C4-2B (cell line): ENCODE measurements around the gene ENGASE.
A peak's percentile ranks its signal among the peaks of the same experiment; 100 is the strongest.

Experiments
- H3K27ac ChIP-seq: fragments of 450-650 bp; 2 replicates; pipeline ENCODE4 v1.5.1; 2017
- ZFX ChIP-seq: fragments of 450-650 bp; IDR thresholded peaks from 2 replicates; pipeline ENCODE4 v1.6.1; 2017
- TF ChIP-seq, protein P1 (sequence below): fragments of 450-650 bp; conservative IDR thresholded peaks from 2 replicates; pipeline ENCODE4 v1.5.1; 2017; ENCODE audit warnings: mild to moderate bottlenecking

Gene ENGASE

DNA sequence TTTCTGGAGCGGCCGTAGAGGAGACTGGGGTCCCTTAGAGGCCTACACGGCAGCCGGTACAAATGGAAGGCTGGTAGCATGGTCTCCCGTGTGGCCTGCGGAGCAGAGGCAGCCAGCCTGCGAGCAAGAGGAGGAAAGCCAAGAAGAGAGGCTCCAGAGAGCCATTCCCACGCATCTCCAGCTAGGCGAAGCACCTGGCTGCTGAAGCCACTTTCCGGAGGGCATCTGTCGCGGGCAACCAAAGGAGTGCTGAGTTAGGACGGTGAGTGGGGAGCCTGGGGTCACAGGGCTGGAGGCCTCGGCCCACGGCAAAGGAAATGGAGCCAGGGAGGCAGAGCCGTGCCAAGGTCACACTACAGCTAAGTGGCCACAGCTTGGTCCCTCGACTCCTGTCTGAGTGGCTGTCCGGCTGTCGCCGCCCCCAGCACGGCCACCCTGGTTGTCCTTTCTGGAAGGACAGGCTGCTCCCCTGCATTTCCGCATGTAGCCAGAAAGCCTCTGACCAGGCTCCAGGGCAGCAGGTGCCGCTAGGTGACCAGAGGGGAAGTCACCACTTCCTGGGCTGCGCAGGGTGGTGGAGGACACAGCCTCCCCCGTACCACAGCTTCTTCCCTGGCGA is 33.7 kb downstream of the ENGASE start:
- TF ChIP-seq ZFX, result no peak
- TF ChIP-seq, protein P1, sequence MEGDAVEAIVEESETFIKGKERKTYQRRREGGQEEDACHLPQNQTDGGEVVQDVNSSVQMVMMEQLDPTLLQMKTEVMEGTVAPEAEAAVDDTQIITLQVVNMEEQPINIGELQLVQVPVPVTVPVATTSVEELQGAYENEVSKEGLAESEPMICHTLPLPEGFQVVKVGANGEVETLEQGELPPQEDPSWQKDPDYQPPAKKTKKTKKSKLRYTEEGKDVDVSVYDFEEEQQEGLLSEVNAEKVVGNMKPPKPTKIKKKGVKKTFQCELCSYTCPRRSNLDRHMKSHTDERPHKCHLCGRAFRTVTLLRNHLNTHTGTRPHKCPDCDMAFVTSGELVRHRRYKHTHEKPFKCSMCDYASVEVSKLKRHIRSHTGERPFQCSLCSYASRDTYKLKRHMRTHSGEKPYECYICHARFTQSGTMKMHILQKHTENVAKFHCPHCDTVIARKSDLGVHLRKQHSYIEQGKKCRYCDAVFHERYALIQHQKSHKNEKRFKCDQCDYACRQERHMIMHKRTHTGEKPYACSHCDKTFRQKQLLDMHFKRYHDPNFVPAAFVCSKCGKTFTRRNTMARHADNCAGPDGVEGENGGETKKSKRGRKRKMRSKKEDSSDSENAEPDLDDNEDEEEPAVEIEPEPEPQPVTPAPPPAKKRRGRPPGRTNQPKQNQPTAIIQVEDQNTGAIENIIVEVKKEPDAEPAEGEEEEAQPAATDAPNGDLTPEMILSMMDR, result no peak
- no peak overlapping the region for H3K27ac ChIP-seq

DNA sequence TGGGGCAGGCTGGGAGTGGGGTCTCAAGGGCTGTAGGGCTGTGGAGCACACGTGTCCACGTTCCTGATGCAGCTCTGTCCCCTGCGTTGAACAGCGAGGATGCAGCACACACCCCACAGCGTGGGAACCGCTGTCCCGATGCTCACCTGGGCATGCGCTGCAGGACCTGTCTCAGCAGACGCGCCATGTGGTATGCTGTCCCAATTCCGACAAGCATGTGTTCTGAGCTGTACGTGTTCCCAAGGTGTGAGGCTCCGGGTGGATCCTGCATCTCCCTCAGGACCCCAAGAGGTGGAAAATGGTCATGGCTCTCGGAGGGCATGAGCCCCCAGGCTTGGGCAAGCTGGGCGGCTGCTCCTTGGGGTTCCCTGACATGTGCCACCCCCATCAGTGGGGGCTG is 34.2 kb downstream of the ENGASE start:
- no peak overlapping the region for H3K27ac ChIP-seq
- TF ChIP-seq, protein P1, result no peak
- TF ChIP-seq ZFX, result no peak

DNA sequence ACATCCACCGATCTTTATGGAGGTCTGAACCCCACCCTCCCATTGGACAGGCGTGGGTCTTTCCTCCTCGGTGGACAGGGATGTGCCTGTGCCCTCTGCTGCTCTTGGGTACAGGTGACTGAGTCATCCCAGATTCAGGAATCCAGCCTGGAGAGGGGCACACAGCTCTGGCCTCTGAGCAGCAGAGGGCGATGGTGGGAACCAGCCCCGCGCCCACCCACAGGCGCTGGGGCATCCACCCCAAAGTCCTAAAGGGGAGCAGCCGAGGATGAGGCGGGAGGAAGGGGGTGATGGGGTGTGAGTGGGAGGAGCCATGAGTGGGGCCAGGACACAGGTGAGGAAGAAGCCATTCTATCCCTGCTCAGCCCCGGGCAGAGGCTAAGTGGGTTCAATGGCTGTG is 35.0 kb downstream of the ENGASE start:
- TF ChIP-seq, protein P1, result no peak; the same call in 1 of the 2 replicates
- TF ChIP-seq ZFX, result no peak
- no peak overlapping the region for H3K27ac ChIP-seq

DNA sequence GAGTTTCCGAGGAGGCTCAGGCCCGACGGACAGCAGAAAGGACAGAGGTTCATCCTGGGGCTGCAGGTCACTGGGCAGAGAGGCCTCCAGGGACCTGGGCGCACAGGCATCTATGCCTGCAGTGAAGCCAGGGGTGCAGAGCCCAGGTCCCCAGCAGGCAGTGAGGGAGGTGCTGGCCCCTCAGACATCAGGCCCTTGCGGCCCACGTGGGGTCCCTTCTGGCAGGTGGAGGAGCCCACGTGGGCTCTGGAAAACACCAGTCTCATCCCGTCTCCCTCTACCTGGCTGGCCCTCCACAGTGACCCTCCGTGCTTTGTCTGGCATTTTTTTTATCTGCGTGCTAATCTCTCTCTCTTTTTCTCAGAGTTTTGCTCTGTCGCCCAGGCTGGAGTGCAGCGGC is 36.5 kb downstream of the ENGASE start:
- no peak overlapping the region for H3K27ac ChIP-seq
- TF ChIP-seq, protein P1, result no peak
- TF ChIP-seq ZFX, result no peak

DNA sequence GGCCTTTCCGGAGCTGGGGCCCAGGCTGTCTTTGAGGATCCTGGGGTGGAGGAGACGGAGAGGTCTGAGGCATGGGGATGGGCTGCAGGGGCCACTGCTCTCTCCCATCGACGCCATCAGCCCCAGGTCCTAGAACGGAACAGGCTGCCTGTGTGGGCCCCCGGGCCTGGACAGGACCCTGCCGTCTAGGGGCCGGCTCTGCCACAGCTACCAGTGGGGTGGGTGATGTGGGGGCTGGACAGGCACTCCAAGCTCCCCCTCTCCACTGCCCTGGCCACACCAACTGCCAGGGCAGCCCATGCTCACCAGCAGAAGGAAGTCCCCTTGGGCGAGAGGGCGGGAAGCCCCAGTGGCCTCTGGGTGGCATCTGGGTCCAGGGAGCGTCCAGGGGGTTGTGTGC is 37.8 kb downstream of the ENGASE start:
- TF ChIP-seq, protein P1, result no peak
- no peak for TF ChIP-seq ZFX
- no peak overlapping the region for H3K27ac ChIP-seq

DNA sequence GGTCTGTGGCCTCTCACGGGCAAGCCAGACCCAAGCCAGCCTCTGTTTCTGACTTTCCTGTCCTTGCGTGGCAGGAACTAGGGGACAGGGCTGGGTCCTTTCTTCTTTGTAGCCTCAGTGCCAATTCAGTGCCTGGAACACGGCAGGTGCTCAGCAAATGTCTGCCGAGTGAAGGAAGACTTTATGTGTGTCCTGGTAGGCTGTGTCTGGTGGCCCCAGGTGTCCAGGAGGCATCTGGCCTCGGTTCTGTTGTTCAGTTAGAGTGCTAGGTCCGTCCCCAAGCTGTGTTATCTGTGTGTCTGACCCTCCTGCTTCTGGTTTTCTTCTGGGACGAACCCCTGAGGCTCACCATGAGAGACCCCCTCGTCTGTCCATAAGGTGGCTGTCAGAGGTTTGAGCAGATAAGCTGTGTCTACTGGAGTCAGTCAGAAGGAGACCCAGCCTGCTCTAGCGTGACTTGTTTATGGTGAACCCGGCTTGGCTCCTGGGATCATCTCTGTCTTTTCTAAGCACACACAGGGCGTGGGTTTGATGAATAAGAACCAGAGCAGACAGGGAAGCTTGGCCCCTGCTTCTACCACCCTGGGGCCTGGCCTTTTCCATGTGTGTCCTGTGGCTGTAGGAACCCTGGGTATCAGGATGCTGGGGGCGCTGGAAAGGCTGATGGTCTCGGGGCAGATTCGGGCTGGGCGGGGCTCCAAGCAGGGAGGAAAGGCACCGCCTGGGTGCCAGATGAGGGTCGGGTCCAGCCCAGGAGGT is 39.3 kb downstream of the ENGASE start:
- TF ChIP-seq ZFX, result no peak
- TF ChIP-seq, protein P1, result no peak
- H3K27ac ChIP-seq, result peak overlapping the region; percentile 76
